SW 1271 (cell line): ENCODE results near the gene PPCDC.
"Not testable (repeated sequence)": the region's sequence is repeated elsewhere in the genome, so short reads cannot be mapped to it uniquely, and the experiment has no call there.

Source experiments
- DNase-seq, 2 experiments: peaks; one replicate each; lab custom pipeline; 2025; lab: John Stamatoyannopoulos, UW

PPCDC gene

GRCh38 chr15:75067123-75067830 lies 43.9 kb downstream of the PPCDC start:
- DNase-seq: no peak

GRCh38 chr15:75068748-75069147 lies 45.4 kb downstream of the PPCDC start:
- no peak for DNase-seq

DNA sequence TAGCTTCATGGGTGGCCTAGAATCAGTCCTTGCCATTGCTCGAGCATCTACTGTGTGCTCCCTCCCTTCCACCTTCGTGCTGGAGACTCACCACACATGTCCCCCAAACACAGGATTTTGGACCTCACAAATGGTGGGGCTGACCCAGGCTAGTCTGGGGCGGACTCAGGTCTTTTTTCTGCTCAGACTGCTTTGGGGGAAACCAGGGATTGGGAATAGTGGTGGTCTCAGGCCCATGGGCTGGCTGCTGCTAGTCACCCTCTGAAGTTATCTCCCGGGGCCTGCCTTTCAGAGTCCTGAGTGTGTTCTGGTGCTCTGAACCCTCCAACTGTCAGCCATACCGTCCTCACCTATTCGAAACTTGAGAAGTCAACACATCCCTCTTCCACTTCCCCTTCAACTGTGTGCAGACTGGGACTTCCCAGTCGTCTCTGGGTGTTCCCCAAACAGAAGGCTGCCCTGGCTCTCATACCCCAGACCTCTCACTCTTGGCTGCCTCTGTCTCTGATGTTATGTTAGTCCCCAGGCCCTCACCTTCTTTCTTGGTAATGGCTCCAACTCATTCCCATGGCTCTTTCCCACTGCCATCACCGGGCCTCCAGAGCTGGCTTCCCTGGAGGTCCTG lies 46.0 kb downstream of the PPCDC start:
- no peak for DNase-seq

GRCh38 chr15:75070674-75071073 lies 47.3 kb downstream of the PPCDC start:
- no peak for DNase-seq

DNA sequence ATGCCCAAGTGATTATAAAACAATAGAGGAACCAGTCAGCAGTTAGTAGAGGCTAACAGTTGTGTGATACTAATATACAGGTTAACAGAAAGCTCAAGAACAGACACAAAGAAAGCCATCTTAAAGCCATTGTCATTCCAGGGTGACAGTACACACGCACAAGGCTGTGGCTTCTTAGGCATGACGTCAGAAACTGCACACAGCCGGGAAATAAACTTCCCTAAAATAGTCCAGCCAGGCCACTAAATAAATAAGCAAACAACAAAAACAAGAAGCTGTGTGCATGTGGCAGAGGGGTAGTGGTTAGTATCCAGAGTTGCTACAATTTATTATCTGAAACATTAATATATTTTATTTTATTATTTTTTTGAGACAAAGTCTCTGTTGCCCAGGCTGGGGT lies 49.8 kb downstream of the PPCDC start:
- no peak for DNase-seq

DNA sequence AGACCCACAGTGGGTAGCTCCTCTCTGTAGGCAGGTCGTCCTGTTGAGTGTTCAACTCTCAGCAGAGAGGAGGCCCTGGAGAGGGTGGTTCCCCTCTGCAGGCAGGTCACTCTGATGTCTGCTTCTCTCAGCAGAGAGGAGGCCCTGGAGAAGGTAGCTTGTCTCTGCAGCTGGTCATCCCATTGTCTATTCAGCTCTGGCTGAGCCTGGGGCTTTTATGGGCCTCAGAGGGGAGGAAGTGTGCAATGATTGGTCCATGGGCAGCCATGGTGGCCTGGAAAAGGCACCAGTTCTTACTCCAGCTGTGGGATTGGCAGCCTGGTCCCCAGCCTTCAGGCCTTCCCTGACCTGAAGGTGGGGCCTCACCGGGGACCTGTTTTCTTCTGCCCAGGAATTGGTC lies 52.9 kb downstream of the PPCDC start:
- no peak for DNase-seq

GRCh38 chr15:75077551-75077961 lies 54.2 kb downstream of the PPCDC start:
- DNase-seq: not testable (repeated sequence)

DNA sequence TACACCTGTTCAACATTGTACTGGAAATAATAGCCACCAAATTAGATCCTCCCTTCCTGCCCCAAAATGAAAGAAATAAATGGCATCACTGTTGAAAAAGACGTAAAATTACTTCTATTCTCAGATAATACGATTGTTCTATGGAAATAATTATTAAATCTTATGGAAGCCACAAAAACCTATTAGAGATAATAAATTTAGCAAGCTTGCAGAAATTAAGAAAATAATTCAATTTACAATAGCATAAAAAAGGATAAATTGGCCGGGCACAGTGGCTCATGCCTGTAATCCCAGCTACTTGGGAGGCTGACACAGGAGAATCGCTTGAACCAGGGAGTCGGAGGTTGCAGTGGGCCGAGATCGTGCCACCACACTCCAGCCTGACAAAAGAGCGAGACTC lies 57.8 kb downstream of the PPCDC start:
- DNase-seq: no peak

DNA sequence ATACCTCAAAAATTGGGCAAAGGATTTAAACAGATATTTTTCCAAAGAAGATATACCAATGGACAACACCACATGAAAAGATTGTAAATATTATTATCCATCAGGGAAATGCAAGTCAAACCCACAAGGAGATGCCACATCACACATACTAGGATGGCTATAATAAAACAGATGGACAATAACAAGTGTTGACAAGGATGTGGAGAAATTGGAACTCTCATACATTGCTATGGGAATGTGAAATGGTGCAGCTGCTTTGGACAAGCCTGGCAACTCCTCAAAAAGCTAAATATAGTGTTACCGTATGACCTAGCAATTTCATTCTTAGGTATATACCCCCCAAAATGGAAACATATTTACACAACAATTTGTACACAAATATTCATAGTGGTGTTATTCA lies 59.3 kb downstream of the PPCDC start:
- DNase-seq: no peak

GRCh38 chr15:75085708-75086107 lies 62.3 kb downstream of the PPCDC start:
- not testable (repeated sequence) for DNase-seq

DNA sequence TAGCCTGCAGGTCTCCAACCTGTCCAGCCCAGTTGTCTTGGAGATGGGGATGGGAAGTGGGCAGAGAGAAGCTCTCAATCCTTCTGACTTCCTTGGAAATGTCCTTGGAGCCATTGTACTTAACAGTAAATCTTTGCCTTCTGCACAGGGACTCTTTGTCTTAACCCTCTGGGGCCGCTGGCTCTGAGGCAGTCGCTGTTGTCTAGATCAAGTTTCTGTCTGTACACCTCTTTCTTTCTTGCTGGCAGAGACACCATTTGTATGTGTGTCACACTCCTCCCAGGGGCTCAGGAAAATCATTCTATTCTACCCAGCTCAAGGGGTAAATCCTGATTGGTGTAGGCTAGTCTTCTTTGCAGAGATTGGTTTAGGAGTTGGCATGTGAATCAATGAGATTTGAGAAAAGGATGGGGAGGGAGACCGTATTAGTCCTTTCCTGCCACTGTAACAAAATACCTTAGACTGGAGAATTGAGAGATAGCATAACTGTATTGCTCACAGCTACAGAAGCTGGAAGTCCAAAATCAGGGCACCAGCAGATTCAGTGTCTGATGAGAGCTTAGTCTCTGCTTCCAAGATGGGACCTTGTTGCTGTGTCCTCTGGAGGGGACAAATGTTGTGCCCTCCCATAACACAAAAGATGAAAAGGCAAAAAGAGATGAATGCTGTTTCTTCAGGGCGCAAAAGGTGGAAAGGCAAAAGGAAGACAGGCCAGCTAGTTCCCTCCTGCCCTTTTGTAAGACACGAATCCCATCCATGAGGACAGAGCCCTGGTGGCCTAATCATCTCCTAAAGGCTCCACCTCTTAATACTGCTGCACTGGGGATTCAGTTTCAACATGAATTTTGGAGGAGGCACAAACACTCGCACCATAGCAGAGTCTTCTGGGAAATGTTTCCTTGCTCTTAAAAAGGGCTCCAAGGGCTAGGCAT lies 66.3 kb downstream of the PPCDC start:
- DNase-seq: no peak

DNA sequence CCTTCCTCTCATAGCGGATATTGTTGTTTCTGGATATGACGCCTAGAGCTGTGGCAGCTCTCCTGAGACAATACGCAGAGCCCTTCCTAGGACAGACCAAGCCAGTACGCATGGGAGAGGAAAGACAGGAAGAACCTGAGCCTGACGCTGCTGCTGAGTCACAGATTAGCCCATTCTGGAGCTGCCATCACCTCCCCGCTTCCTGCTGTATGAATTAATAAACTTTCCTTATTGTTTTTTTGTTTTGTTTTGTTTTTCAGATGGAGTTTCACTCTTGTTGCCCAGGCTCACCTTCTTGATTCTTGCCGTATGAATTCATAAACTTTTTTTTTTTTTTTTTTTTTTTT lies 67.0 kb downstream of the PPCDC start:
- no peak for DNase-seq

- DNase-seq: no peak
Measured at GRCh38 chr15:75091814-75092213, 68.4 kb downstream of the PPCDC start.

DNA sequence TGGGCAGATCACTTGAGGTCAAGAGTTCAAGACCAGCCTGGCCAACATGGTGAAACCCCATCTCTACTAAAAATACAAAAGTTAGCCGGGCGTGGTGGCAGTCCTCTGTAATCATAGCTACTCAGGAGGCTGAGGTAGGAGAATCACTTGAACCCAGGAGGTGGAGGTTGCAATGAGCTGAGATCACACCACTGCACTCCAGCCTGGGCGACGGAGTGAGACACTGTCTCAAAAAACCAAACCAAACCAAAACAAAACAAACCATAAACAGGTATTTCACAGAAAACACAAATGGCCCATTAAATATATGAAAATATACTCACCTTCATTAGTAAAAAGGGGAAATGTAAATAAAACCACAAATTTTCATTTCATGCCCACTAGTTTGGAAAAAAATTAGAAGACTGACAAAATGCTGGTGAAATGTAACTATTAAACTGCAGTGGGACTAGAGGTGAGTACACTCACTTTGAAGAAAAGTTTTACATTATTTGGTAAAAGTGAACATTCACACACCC lies 71.6 kb downstream of the PPCDC start:
- not testable (repeated sequence) for DNase-seq

GRCh38 chr15:75095594-75095993 lies 72.2 kb downstream of the PPCDC start:
- DNase-seq: no peak

GRCh38 chr15:75097939-75098338 lies 74.5 kb downstream of the PPCDC start:
- DNase-seq: no peak

GRCh38 chr15:75098404-75098803 lies 75.0 kb downstream of the PPCDC start:
- DNase-seq: no peak
